Panc1 (cell line): ENCODE results near the gene PHKA1. TPM values are rescaled to one million over a fixed set of nuclear protein-coding genes. Genes with fewer than 3 reads are reported as not detected.

ENCODE experiments used
- ATAC-seq: fragments of 200-7000 bp; cut with Tn5 transposase; 2 replicates; pipeline ENCODE4 v1.9.1; 2020; ENCODE audit warnings: mild to moderate bottlenecking, moderate library complexity
- BruUV-seq: library from RNA; stranded (reverse); fragments of 400-500 nt; replicated peaks from 2 replicates; lab custom pipeline; 2021; lab: Mats Ljungman, UMichigan
- CTCF ChIA-PET: fragments of 300-600 bp; sonication (Branson Sonifier 250); formaldehyde crosslinking; loops from one replicate; lab custom pipeline; 2022; ENCODE audit warnings: antibody characterized with exemption; lab: Charles Lee
- POLR2A ChIA-PET: fragments of 300-600 bp; sonication (Branson Sonifier 250); formaldehyde crosslinking; loops from one replicate; lab custom pipeline; 2022; ENCODE audit warnings: antibody characterized with exemption; lab: Charles Lee
- DNase-seq: peaks from one replicate; pipeline ENCODE4 v3.0.0-alpha.2; 2010; ENCODE audit warnings: low read depth, low spot score
- H3K27ac ChIP-seq: 2 replicates; pipeline ENCODE4 v1.5.1; 2011; ENCODE audit warnings: mild to moderate bottlenecking, low read length, inconsistent platforms
- H3K27me3 ChIP-seq: fragments of 200-500 bp; sonication (Bioruptor generic); 2 replicates; pipeline ENCODE4 v1.6.0; 2014; ENCODE audit warnings: low read length, inconsistent platforms; ENCODE audit not compliant: control insufficient read depth, insufficient read depth
- H3K36me3 ChIP-seq: fragments of 200-500 bp; sonication (Bioruptor generic); 2 replicates; pipeline ENCODE4 v1.5.1; 2014; ENCODE audit warnings: inconsistent platforms, mild to moderate bottlenecking, low read length, moderate library complexity; ENCODE audit not compliant: control insufficient read depth, insufficient read depth
- H3K4me1 ChIP-seq: 2 replicates; pipeline ENCODE4 v1.5.1; 2011; ENCODE audit warnings: inconsistent platforms, mild to moderate bottlenecking, low read length, moderate library complexity; ENCODE audit not compliant: control insufficient read depth, insufficient read depth
- H3K4me3 ChIP-seq, 2 experiments: 2 replicates each; pipeline ENCODE4 v1.5.1; 2011 to 2012; ENCODE audit warnings: low read depth in 2 of 2, low read length in 2 of 2, mild to moderate bottlenecking in 2 of 2, inconsistent platforms in 1 of 2, moderate library complexity in 1 of 2
- H3K9me3 ChIP-seq: fragments of 200-500 bp; sonication (Bioruptor generic); 2 replicates; pipeline ENCODE4 v1.5.1; 2014; ENCODE audit warnings: low read depth, mild to moderate bottlenecking, inconsistent platforms, low read length, moderate library complexity; ENCODE audit not compliant: control insufficient read depth, insufficient read depth
- CTCF ChIP-seq: fragments of 450-650 bp; IDR thresholded peaks from 2 replicates; pipeline ENCODE4 v1.5.1; 2017; ENCODE audit warnings: mild to moderate bottlenecking
- POLR2AphosphoS5 ChIP-seq: IDR thresholded peaks from 2 replicates; pipeline ENCODE4 v1.6.1; 2012; ENCODE audit warnings: mild to moderate bottlenecking, low read depth, low read length, moderate library complexity
- REST ChIP-seq, 2 experiments: IDR thresholded peaks; 2 replicates each; pipeline ENCODE4 v1.6.1; 2011 to 2012; ENCODE audit warnings: low read depth in 2 of 2, control low read depth in 1 of 2, low read length in 1 of 2, mild to moderate bottlenecking in 1 of 2, moderate library complexity in 1 of 2; ENCODE audit not compliant: insufficient read depth in 1 of 2
- SIN3A ChIP-seq: IDR thresholded peaks from 2 replicates; pipeline ENCODE4 v1.6.1; 2012; ENCODE audit warnings: low read depth, mild to moderate bottlenecking, low read length, moderate library complexity, borderline replicate concordance; ENCODE audit not compliant: insufficient read depth
- TCF7L2 ChIP-seq: IDR thresholded peaks from 2 replicates; pipeline ENCODE4 v1.6.1; 2011; ENCODE audit warnings: mild to moderate bottlenecking, low read depth, low read length, inconsistent platforms
- in situ Hi-C: cut with HindIII; loops from 2 replicates; pipeline ENCODE4 v1.10.0; 2016; ENCODE audit warnings: low sequenced_read_pairs, low pct_unique_long_range_greater_than_20kb
- intact Hi-C: fragments of 100-400 bp; cut with micrococcal nuclease; formaldehyde crosslinking; loops from one replicate; pipeline ENCODE4 v1.10.0; 2022; ENCODE audit not compliant: unreplicated experiment
- total RNA-seq: library from RNA; stranded (reverse); gene quantifications from one replicate; pipeline ENCODE4 v1.2.1, GENCODE V29; 2021; ENCODE audit not compliant: unreplicated experiment

Gene PHKA1
- total RNA-seq, 1 experiment from 2014 or later, result 28.6 TPM

GRCh38 chrX:72573158-72573511 is 141.0 kb downstream of the PHKA1 start:
- in situ Hi-C loops (no loop called here), intact Hi-C loops (no loop called here)
- Histone ChIP-seq H3K9me3 (no peaks in the 10 kb centered on the region), H3K27me3 (no peaks in the 10 kb centered on the region), H3K27ac (peak overlapping the region; percentile 91), H3K4me3 (peak overlapping the region; percentile 79), H3K36me3 (peaks cover 8% of the 10 kb centered on the region), H3K4me1 (peaks cover 3% of the 10 kb centered on the region; the same call in 1 of the 2 replicates)
- CTCF ChIA-PET, result no interaction called here
- POLR2A ChIA-PET, result no interaction called here
- peak; percentile 44 for ATAC-seq
- BruUV-seq, result no TSS peak
- no peak for DNase-seq
- TF ChIP-seq POLR2AphosphoS5 (no peak), TCF7L2 (no peak), REST (IDR thresholded peaks at IDR 0.05; ENCODE audit: insufficient read depth in 1 of 2, low read depth in 2 of 2, low read length in 1 of 2) (no peak), SIN3A (no peak), CTCF (no peak)

GRCh38 chrX:72572248-72573157 is 141.6 kb downstream of the PHKA1 start, which contains the start of gene HDAC8:
Gene HDAC8, minus strand, starts transcription at chrX:72572843. Its CDS starts 82 bp downstream, at chrX:72572761.
- in situ Hi-C loops (no loop called here), intact Hi-C loops (no loop called here)
- BruUV-seq, result no TSS peak
- Histone ChIP-seq H3K27ac (peak within 1 kb of the TSS; percentile 91), H3K9me3 (no peaks in the 10 kb centered on the region), H3K4me3 (peak within 1 kb of the TSS; percentile 79), H3K36me3 (peaks cover 12% of the 10 kb centered on the region), H3K4me1 (peaks cover 3% of the 10 kb centered on the region; the same call in 1 of the 2 replicates), H3K27me3 (no peaks in the 10 kb centered on the region)
- ChIA-PET CTCF (no interaction called here), POLR2A (no interaction called here)
- DNase-seq, result peak; percentile 77
- TF ChIP-seq POLR2AphosphoS5 (no peak), REST (IDR thresholded peaks at IDR 0.05; ENCODE audit: insufficient read depth in 1 of 2, low read depth in 2 of 2, low read length in 1 of 2) (no peak), TCF7L2 (peak; percentile 97), CTCF (no peak), SIN3A (0 out of 2 replicates have a peak, but pooled peaks have one; percentile 34)
- ATAC-seq, result peak; percentile 96
